Epithelial cell of proximal tubule (primary cell): Measurements from ENCODE around the gene B3GAT1. TPM values are rescaled to one million over a fixed set of nuclear protein-coding genes. Genes with fewer than 3 reads are reported as not detected.

Experiments
- DNase-seq: peaks from one replicate; pipeline ENCODE4 v3.0.0-alpha.2; 2011; ENCODE audit warnings: low read depth
- H3K4me3 ChIP-seq: 2 replicates; pipeline ENCODE4 v1.5.1; 2011; ENCODE audit warnings: low read depth, mild to moderate bottlenecking, low read length
- total RNA-seq: library from RNA; depleted of rRNA; stranded (reverse); fragments of >200 nt; gene quantifications from 2 replicates; pipeline ENCODE4 v1.2.3, GENCODE V29; 2015
- TF ChIP-seq, protein P1 (sequence below): conservative IDR thresholded peaks from 2 replicates; pipeline ENCODE4 v1.5.1; 2012; ENCODE audit warnings: low read depth, mild to moderate bottlenecking, low read length

Gene B3GAT1
- total RNA-seq, 1 donor from 2014 or later, result not detected

GRCh38 chr11:134338654-134339053 lies 73.4 kb downstream of the B3GAT1 start:
- H3K4me3 ChIP-seq, result no peak overlapping the region
- DNase-seq, result no peak
- TF ChIP-seq, protein P1, sequence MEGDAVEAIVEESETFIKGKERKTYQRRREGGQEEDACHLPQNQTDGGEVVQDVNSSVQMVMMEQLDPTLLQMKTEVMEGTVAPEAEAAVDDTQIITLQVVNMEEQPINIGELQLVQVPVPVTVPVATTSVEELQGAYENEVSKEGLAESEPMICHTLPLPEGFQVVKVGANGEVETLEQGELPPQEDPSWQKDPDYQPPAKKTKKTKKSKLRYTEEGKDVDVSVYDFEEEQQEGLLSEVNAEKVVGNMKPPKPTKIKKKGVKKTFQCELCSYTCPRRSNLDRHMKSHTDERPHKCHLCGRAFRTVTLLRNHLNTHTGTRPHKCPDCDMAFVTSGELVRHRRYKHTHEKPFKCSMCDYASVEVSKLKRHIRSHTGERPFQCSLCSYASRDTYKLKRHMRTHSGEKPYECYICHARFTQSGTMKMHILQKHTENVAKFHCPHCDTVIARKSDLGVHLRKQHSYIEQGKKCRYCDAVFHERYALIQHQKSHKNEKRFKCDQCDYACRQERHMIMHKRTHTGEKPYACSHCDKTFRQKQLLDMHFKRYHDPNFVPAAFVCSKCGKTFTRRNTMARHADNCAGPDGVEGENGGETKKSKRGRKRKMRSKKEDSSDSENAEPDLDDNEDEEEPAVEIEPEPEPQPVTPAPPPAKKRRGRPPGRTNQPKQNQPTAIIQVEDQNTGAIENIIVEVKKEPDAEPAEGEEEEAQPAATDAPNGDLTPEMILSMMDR, result no peak

- DNase-seq, result no peak
- TF ChIP-seq, protein P1, result no peak
- no peak overlapping the region for H3K4me3 ChIP-seq
Measured at GRCh38 chr11:134338068-134338467, 74.0 kb downstream of the B3GAT1 start.

- TF ChIP-seq, protein P1, result no peak
- DNase-seq, result no peak
- H3K4me3 ChIP-seq, result no peak overlapping the region
Measured at GRCh38 chr11:134337051-134337450, 75.0 kb downstream of the B3GAT1 start.

- no peak for DNase-seq
- TF ChIP-seq, protein P1, result no peak
- no peak overlapping the region for H3K4me3 ChIP-seq
Measured at GRCh38 chr11:134334796-134335571, 77.1 kb downstream of the B3GAT1 start.

GRCh38 chr11:134333946-134334345 lies 78.1 kb downstream of the B3GAT1 start:
- H3K4me3 ChIP-seq, result no peak overlapping the region
- TF ChIP-seq, protein P1, result no peak
- no peak for DNase-seq

DNA sequence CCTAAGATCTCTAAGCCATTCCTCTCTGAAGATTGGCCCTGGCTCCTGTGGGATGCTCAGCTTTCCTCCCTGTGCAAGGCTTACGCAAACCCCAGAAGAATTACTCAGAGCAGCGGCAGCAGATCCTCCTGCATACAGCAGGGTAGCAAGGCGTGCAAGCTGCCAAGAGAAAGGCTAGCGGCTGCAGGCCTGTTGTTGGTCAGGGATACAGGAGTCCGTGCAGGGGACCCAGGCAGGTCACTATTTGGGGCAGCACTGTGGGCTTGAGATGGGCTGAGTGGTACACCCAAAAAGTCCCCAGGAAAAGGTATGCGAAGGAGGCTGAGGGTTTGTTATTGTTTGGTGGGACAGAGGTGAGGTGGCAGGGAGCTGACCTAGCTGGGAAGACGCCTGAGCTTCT lies 78.7 kb downstream of the B3GAT1 start:
- TF ChIP-seq, protein P1, result no peak
- no peak for DNase-seq
- H3K4me3 ChIP-seq, result no peak overlapping the region

GRCh38 chr11:134332782-134333181 lies 79.3 kb downstream of the B3GAT1 start:
- DNase-seq, result no peak
- H3K4me3 ChIP-seq, result peak overlapping the region; percentile 75
- TF ChIP-seq, protein P1, result no peak
